Measurements from ENCODE around the gene FNIP1. TPM values are rescaled to one million over a fixed set of nuclear protein-coding genes. Genes with fewer than 3 reads are reported as not detected.
A peak's percentile ranks its signal among the peaks of the same experiment; 100 is the strongest.

Gene FNIP1
- total and polyA plus RNA-seq, 9 of the 15 experiments (the other 6 are each of a cell fraction or from before 2014, with no cell fraction given): 5.0 to 32.8 (median 18.4) TPM

DNA sequence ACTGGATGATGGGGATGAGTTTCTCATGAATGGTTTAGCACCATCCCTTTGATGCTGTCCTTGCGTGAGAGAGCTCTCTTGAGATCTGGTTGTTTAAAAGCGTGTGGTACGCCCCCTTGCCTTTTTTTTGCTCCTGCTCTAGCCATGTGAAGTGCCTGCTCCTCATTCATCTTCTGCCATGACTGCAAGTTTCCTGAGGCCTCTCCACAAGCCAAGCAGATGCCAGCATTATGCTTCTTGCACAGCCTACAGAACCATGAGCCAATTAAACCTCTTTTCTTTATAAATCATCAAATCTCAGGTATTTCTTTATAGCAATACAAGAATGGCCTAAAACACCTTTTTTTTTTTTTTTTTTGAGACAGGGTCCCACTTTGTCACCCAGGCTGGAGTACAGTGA lies 32.8 kb downstream of the FNIP1 start:
- Histone ChIP-seq H3K4me2 (ENCODE audit: insufficient read depth, low read length) (no peak overlapping the region), H3K27me3 (ENCODE audit: control insufficient read depth in 2 of 2, insufficient read depth in 2 of 2, low read length in 2 of 2) (no peaks in the 10 kb centered on the region), H2AFZ (ENCODE audit: low read depth, low read length) (no peak overlapping the region), H3K9me3 (replicated peaks; ENCODE audit: control insufficient read depth, insufficient read depth, low read depth, low read length) (peaks cover 10% of the 10 kb centered on the region; the same call in 1 of the 2 replicates), H3K4me3 (no peak overlapping the region), H3K4me1 (replicated peaks in 1 of 2; ENCODE audit: control insufficient read depth in 2 of 2, insufficient read depth in 2 of 2, low read length in 2 of 2) (peaks cover 5 to 7% of the 10 kb centered on the region in 2 experiments; a peak in 3 of 5 replicates), H3K9ac (ENCODE audit: insufficient read depth in 1 of 2, low read depth in 2 of 2, low read length in 2 of 2) (no peak overlapping the region), H3K27ac (ENCODE audit: extremely low read depth, low read depth, low read length) (no peak overlapping the region), H3K36me3 (ENCODE audit: control insufficient read depth, insufficient read depth, low read length) (peaks cover 14% of the 10 kb centered on the region; the same call in 2 of the 3 replicates), H3K79me2 (ENCODE audit: control insufficient read depth, insufficient read depth, low read length) (peaks cover 98% of the 10 kb centered on the region), H4K20me1 (replicated peaks; ENCODE audit: control insufficient read depth, insufficient read depth, low read length) (no peaks in the 10 kb centered on the region), H3K9me1 (ENCODE audit: control insufficient read depth, insufficient read depth, low read length) (no peaks in the 10 kb centered on the region)
- BruUV-seq (replicated peaks): no TSS peak
- WGBS (ENCODE audit: insufficient coverage, low coverage, missing lambda C conversion rate): 95% methylated on average over 3 of the region's 3 CpGs
- ATAC-seq (no peak), FAIRE-seq (no peak), DNase-seq (ENCODE audit: extremely low read depth in 1 of 4, low spot score in 3 of 4) (no peak)
- TF ChIP-seq PRPF4 (IDR thresholded peaks at IDR 0.05; ENCODE audit: insufficient read depth, low read depth, low read length, poor library complexity, severe bottlenecking) (no peak), ZNF316 (IDR thresholded peaks at IDR 0.05) (peak; percentile 72), WHSC1 (IDR thresholded peaks at IDR 0.05; ENCODE audit: low read length) (no peak), L3MBTL2 (IDR thresholded peaks at IDR 0.05) (no peak), RFX5 (IDR thresholded peaks at IDR 0.05; ENCODE audit: low read depth, low read length) (no peak), CBX3 (IDR thresholded peaks at IDR 0.05; ENCODE audit: borderline replicate concordance in 1 of 2, low read length in 2 of 2) (peak in 1 of 2 experiments; percentile 80; a peak in 1 of 3 replicates), MYC (IDR thresholded peaks at IDR 0.05; ENCODE audit: low read depth, low read length) (no peak), MYC (CRISPR knock-in tag; IDR thresholded peaks at IDR 0.05; ENCODE audit: borderline replicate concordance, low read depth) (no peak), TEAD1 (CRISPR knock-in tag; IDR thresholded peaks at IDR 0.05) (no peak), TRIM28 (IDR thresholded peaks at IDR 0.05) (peak; percentile 64; the same call in 1 of the 2 replicates), ZFX (CRISPR knock-in tag; IDR thresholded peaks at IDR 0.05) (no peak)
- TF ChIP-seq, protein P1, sequence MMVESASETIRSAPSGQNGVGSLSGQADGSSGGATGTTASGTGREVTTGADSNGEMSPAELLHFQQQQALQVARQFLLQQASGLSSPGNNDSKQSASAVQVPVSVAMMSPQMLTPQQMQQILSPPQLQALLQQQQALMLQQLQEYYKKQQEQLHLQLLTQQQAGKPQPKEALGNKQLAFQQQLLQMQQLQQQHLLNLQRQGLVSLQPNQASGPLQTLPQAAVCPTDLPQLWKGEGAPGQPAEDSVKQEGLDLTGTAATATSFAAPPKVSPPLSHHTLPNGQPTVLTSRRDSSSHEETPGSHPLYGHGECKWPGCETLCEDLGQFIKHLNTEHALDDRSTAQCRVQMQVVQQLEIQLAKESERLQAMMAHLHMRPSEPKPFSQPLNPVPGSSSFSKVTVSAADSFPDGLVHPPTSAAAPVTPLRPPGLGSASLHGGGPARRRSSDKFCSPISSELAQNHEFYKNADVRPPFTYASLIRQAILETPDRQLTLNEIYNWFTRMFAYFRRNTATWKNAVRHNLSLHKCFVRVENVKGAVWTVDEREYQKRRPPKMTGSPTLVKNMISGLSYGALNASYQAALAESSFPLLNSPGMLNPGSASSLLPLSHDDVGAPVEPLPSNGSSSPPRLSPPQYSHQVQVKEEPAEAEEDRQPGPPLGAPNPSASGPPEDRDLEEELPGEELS (CRISPR knock-in tag; IDR thresholded peaks at IDR 0.05; ENCODE audit: borderline replicate concordance): no peak
- TF ChIP-seq, protein P2, sequence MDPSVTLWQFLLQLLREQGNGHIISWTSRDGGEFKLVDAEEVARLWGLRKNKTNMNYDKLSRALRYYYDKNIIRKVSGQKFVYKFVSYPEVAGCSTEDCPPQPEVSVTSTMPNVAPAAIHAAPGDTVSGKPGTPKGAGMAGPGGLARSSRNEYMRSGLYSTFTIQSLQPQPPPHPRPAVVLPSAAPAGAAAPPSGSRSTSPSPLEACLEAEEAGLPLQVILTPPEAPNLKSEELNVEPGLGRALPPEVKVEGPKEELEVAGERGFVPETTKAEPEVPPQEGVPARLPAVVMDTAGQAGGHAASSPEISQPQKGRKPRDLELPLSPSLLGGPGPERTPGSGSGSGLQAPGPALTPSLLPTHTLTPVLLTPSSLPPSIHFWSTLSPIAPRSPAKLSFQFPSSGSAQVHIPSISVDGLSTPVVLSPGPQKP (CRISPR knock-in tag; IDR thresholded peaks at IDR 0.05): no peak
- TF ChIP-seq, protein P3, sequence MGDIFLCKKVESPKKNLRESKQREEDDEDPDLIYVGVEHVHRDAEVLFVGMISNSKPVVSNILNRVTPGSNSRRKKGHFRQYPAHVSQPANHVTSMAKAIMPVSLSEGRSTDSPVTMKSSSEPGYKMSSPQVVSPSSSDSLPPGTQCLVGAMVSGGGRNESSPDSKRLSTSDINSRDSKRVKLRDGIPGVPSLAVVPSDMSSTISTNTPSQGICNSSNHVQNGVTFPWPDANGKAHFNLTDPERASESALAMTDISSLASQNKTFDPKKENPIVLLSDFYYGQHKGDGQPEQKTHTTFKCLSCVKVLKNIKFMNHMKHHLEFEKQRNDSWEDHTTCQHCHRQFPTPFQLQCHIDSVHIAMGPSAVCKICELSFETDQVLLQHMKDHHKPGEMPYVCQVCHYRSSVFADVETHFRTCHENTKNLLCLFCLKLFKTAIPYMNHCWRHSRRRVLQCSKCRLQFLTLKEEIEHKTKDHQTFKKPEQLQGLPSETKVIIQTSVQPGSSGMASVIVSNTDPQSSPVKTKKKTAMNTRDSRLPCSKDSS (IDR thresholded peaks at IDR 0.05; ENCODE audit: low read depth, partially characterized antibody): peak; percentile 19
- intact Hi-C loops (cut with micrococcal nuclease) (no loop called here), in situ Hi-C loops (cut with MboI) (no loop called here)
- ChIA-PET CTCF (ENCODE audit: low intra/inter-chr PET ratio) (no interaction called here), POLR2A (interaction anchor here (0.7 kb wide), 1 partner anchor 13 kb away, joined by 3 read pairs; no protein-coding TSS in a partner anchor)

Data from K562 (cell line).